Measurements from ENCODE around the gene LGI1. TPM values are rescaled to one million over a fixed set of nuclear protein-coding genes. Genes with fewer than 3 reads are reported as not detected.

The LGI1 gene
- total RNA-seq, 1 donor from 2014 or later: not detected

DNA sequence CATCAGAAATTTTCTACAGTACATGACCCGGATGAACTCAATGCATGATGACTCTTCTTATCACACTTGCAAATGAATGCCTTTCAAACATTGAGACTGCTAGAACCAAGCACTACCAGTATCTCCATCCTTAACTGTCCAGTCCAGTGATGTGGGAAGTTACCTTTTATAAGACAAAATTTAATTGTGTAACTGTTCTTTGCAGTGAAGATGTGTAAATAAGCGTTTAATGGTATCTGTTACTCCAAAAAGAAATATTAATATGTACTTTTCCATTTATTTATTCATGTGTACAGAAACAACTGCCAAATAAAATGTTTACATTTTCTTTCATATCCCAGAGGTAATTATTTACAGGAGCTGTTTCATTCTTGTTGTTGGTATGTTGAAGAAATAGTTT is 40.1 kb downstream of the LGI1 start:
- Mint-ChIP-seq H3K4me1 (ENCODE audit: unreplicated experiment) (peaks cover 7% of the 10 kb centered on the region), H3K9me3 (ENCODE audit: unreplicated experiment) (no peaks in the 10 kb centered on the region), H3K36me3 (ENCODE audit: unreplicated experiment) (peaks cover 2% of the 10 kb centered on the region), H3K27ac (ENCODE audit: unreplicated experiment) (no peak overlapping the region), H3K27me3 (ENCODE audit: unreplicated experiment) (peaks cover 26% of the 10 kb centered on the region), H3K4me3 (ENCODE audit: unreplicated experiment) (no peak overlapping the region)
- no peak for DNase-seq (ENCODE audit: extremely low spot score, unreplicated experiment)
- TF ChIP-seq CTCF (IDR thresholded peaks at IDR 0.05): no peak

DNA sequence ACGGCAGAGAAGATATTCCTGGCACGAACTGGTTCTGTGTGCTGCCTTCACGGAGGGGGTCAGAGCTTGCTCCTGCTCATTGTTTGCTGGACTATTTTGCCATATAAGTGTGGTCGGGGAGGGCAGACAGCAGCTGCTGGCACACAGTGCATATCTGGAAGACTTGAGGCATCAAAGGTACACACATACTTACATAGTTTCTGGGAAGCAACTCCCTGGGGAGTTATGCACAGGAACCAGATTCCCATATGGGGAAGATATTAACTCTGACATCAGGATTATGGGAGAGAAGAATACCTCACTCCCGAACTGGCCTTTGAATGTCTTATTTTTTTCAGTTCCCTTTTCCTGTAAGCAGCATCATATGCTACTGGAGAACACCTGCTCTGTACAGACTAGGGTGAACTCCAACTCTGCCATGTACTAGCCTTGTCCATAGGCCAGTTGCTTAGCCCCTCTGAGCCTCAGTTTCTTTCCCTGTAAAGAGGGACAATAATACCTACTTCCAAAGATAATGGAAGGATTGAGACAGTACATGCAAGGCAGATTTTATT is 41.5 kb downstream of the LGI1 start:
- H3K27me3 Mint-ChIP-seq (ENCODE audit: unreplicated experiment): peaks cover 29% of the 10 kb centered on the region
- DNase-seq (ENCODE audit: extremely low spot score, unreplicated experiment): no peak
- no peak overlapping the region for H3K4me3 Mint-ChIP-seq (ENCODE audit: unreplicated experiment)
- no peaks in the 10 kb centered on the region for H3K9me3 Mint-ChIP-seq (ENCODE audit: unreplicated experiment)
- no peak overlapping the region for H3K27ac Mint-ChIP-seq (ENCODE audit: unreplicated experiment)
- peaks cover 7% of the 10 kb centered on the region for H3K4me1 Mint-ChIP-seq (ENCODE audit: unreplicated experiment)
- peaks cover 2% of the 10 kb centered on the region for H3K36me3 Mint-ChIP-seq (ENCODE audit: unreplicated experiment)
- TF ChIP-seq CTCF (IDR thresholded peaks at IDR 0.05): no peak

- H3K27me3 Mint-ChIP-seq (ENCODE audit: unreplicated experiment): peaks cover 34% of the 10 kb centered on the region
- H3K4me1 Mint-ChIP-seq (ENCODE audit: unreplicated experiment): peaks cover 6% of the 10 kb centered on the region
- H3K9me3 Mint-ChIP-seq (ENCODE audit: unreplicated experiment): no peaks in the 10 kb centered on the region
- no peak overlapping the region for H3K27ac Mint-ChIP-seq (ENCODE audit: unreplicated experiment)
- TF ChIP-seq CTCF (IDR thresholded peaks at IDR 0.05): no peak
- H3K4me3 Mint-ChIP-seq (ENCODE audit: unreplicated experiment): no peak overlapping the region
- DNase-seq (ENCODE audit: extremely low spot score, unreplicated experiment): no peak
- H3K36me3 Mint-ChIP-seq (ENCODE audit: unreplicated experiment): peaks cover 2% of the 10 kb centered on the region
Measured at GRCh38 chr10:93804200-93804599, 46.5 kb downstream of the LGI1 start.

DNA sequence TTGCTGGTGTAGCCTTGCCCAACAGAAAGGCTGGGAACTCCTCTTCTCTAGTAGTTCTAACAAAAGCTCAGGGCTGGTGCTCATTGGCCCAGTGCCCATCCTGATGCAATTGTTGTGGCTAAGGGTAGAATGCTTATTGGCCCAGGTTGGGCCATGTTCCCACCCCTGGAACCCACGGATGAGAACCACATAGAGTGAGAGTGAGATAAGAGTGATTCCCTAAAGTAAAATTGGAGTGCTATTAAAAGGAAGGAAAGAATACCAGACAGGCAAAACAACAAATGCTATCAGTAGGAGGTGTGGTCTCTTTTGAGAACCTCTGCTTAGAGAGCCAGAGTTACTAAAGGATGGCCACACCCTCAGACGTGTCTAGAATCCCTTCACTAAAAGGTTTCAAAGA is 49.2 kb downstream of the LGI1 start:
- Mint-ChIP-seq H3K4me1 (ENCODE audit: unreplicated experiment) (peaks cover 4% of the 10 kb centered on the region), H3K4me3 (ENCODE audit: unreplicated experiment) (no peak overlapping the region), H3K27ac (ENCODE audit: unreplicated experiment) (no peak overlapping the region), H3K27me3 (ENCODE audit: unreplicated experiment) (peaks cover 25% of the 10 kb centered on the region), H3K36me3 (ENCODE audit: unreplicated experiment) (peaks cover 2% of the 10 kb centered on the region), H3K9me3 (ENCODE audit: unreplicated experiment) (no peaks in the 10 kb centered on the region)
- TF ChIP-seq CTCF (IDR thresholded peaks at IDR 0.05): no peak
- no peak for DNase-seq (ENCODE audit: extremely low spot score, unreplicated experiment)

GRCh38 chr10:93807371-93807770 is 49.6 kb downstream of the LGI1 start:
- peaks cover 4% of the 10 kb centered on the region for H3K4me1 Mint-ChIP-seq (ENCODE audit: unreplicated experiment)
- no peak for DNase-seq (ENCODE audit: extremely low spot score, unreplicated experiment)
- H3K27me3 Mint-ChIP-seq (ENCODE audit: unreplicated experiment): peaks cover 21% of the 10 kb centered on the region
- no peak for TF ChIP-seq CTCF (IDR thresholded peaks at IDR 0.05)
- H3K27ac Mint-ChIP-seq (ENCODE audit: unreplicated experiment): no peak overlapping the region
- H3K4me3 Mint-ChIP-seq (ENCODE audit: unreplicated experiment): no peak overlapping the region
- no peaks in the 10 kb centered on the region for H3K9me3 Mint-ChIP-seq (ENCODE audit: unreplicated experiment)
- H3K36me3 Mint-ChIP-seq (ENCODE audit: unreplicated experiment): peaks cover 2% of the 10 kb centered on the region

All from osteocyte (in vitro differentiated cells).